Mesendoderm (in vitro differentiated cells): ENCODE measurements around the gene DIPK1C.
"Not testable (repeated sequence)": the region's sequence is repeated elsewhere in the genome, so short reads cannot be mapped to it uniquely, and the experiment has no call there.

Experiments
- DNase-seq: peaks from one replicate; pipeline ENCODE4 v3.0.0; 2013
- H2AK5ac ChIP-seq: 2 replicates; pipeline ENCODE4 v1.6.1; 2013; ENCODE audit warnings: low read length, inconsistent platforms
- H2BK120ac ChIP-seq: 2 replicates; pipeline ENCODE4 v1.6.1; 2013; ENCODE audit warnings: low read depth, mild to moderate bottlenecking, low read length, moderate library complexity, mixed read lengths
- H2BK15ac ChIP-seq: replicated peaks from 2 replicates; pipeline ENCODE4 v1.6.1; 2013; ENCODE audit warnings: low read depth, mild to moderate bottlenecking, moderate library complexity
- H2BK5ac ChIP-seq: 2 replicates; pipeline ENCODE4 v1.6.1; 2013; ENCODE audit warnings: low read length, inconsistent platforms
- H3K18ac ChIP-seq: 2 replicates; pipeline ENCODE4 v1.6.1; 2013; ENCODE audit warnings: mild to moderate bottlenecking, low read length, mixed read lengths
- H3K23ac ChIP-seq: one replicate; pipeline ENCODE4 v1.6.1; 2013; ENCODE audit warnings: low read length
- H3K27ac ChIP-seq: 2 replicates; pipeline ENCODE4 v1.5.1; 2013; ENCODE audit warnings: low read depth, mild to moderate bottlenecking, inconsistent platforms, low read length, moderate library complexity
- H3K27me3 ChIP-seq: 2 replicates; pipeline ENCODE4 v1.6.1; 2013; ENCODE audit warnings: low read length, control low read depth, mild to moderate bottlenecking, inconsistent platforms; ENCODE audit not compliant: insufficient read depth, poor library complexity
- H3K36me3 ChIP-seq: 2 replicates; pipeline ENCODE4 v1.6.1; 2013; ENCODE audit warnings: low read length, inconsistent platforms; ENCODE audit not compliant: control insufficient read depth, insufficient read depth
- H3K4ac ChIP-seq: one replicate; pipeline ENCODE4 v1.6.1; 2013; ENCODE audit warnings: low read depth, mild to moderate bottlenecking, low read length, moderate library complexity
- H3K4me1 ChIP-seq: 2 replicates; pipeline ENCODE4 v1.6.1; 2013; ENCODE audit warnings: low read depth, low read length, inconsistent platforms; ENCODE audit not compliant: control insufficient read depth
- H3K4me2 ChIP-seq: 2 replicates; pipeline ENCODE4 v1.6.1; 2013; ENCODE audit warnings: low read length
- H3K4me3 ChIP-seq: 2 replicates; pipeline ENCODE4 v1.5.1; 2013; ENCODE audit warnings: mild to moderate bottlenecking, low read length
- H3K56ac ChIP-seq: one replicate; pipeline ENCODE4 v1.6.1; 2013; ENCODE audit warnings: low read length
- H3K79me1 ChIP-seq: 2 replicates; pipeline ENCODE4 v1.6.1; 2013; ENCODE audit warnings: low read length, inconsistent platforms
- H3K79me2 ChIP-seq: 2 replicates; pipeline ENCODE4 v1.6.1; 2013; ENCODE audit warnings: mild to moderate bottlenecking, low read length; ENCODE audit not compliant: control insufficient read depth, insufficient read depth
- H3K9ac ChIP-seq: 2 replicates; pipeline ENCODE4 v1.6.1; 2013; ENCODE audit warnings: low read length, inconsistent platforms
- H4K5ac ChIP-seq: one replicate; pipeline ENCODE4 v1.6.1; 2013; ENCODE audit warnings: low read length
- H4K8ac ChIP-seq: one replicate; pipeline ENCODE4 v1.6.1; 2013; ENCODE audit warnings: low read depth, mild to moderate bottlenecking, control low read depth, low read length, moderate library complexity
- WGBS: extraction: QIAGEN DNeasy Blood & Tissue Kit; methylation state at CpG from one replicate; pipeline ENCODE4 v1.1.7; 2013; ENCODE audit warnings: low lambda C conversion rate, missing lambda C conversion rate; ENCODE audit not compliant: insufficient coverage; ENCODE audit errors: extremely low coverage; 5-methylcytosine and 5-hydroxymethylcytosine counted together

The DIPK1C gene

DNA sequence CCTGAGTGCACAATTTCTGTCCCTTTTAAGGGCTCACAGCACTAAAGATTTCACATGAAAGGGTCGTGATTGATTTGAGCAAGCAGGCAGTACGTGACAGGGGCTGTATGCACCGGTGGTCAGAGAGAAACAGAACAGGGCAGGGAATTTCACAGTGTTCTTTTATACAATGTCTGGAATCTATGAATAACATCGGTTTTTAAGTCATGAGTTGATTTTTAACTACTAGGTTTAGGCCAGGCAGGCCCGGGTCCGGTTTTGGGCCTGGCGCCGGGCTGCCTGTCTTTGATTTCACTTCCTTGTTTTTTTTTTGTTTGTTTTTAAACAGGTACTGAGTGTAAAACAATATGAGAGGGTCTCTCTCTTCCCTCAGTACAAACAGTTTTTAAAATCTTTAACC is 43.7 kb upstream of the DIPK1C start:
- H2BK5ac ChIP-seq, H3K4ac ChIP-seq, H2AK5ac ChIP-seq, H4K5ac ChIP-seq, H3K18ac ChIP-seq, H3K23ac ChIP-seq, H2BK15ac ChIP-seq, H3K36me3 ChIP-seq, H3K4me3 ChIP-seq, H2BK120ac ChIP-seq, H3K4me2 ChIP-seq, H3K27ac ChIP-seq, DNase-seq, H3K4me1 ChIP-seq, H3K9ac ChIP-seq, H4K8ac ChIP-seq, H3K27me3 ChIP-seq: not testable (repeated sequence)
- peaks cover 31% of the 10 kb centered on the region for H3K79me2 ChIP-seq
- peaks cover 16% of the 10 kb centered on the region for H3K79me1 ChIP-seq
- WGBS = no CpG with 5 or more reads among the region's 8 CpGs
- peak overlapping the region; percentile 36 for H3K56ac ChIP-seq

DNA sequence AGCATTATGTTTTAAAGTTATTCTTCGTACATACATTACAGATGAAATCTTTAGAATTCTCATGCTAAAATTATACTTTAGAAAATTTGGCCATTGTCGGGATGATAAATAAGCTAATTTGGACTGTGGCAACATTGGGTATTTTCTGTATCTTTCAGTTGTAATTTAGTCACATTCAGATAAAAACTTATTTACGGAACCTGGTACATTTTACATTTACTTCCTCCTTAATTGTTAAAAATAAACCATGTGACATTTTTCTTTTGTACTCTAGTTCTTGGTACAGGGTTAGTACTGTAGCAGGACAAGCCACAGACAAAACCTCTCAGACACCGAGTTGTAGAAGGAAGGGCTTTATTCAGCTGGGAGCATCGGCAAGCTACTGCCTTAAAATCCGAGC is 43.3 kb upstream of the DIPK1C start:
- no peak overlapping the region for H3K27ac ChIP-seq
- H3K18ac ChIP-seq = no peak overlapping the region
- H3K9ac ChIP-seq = no peak overlapping the region
- no peak overlapping the region for H2BK15ac ChIP-seq
- H3K27me3 ChIP-seq = no peaks in the 10 kb centered on the region
- no peak overlapping the region for H3K4me3 ChIP-seq
- H3K79me2 ChIP-seq = peaks cover 31% of the 10 kb centered on the region
- H2BK120ac ChIP-seq = no peak overlapping the region
- no peak overlapping the region for H4K5ac ChIP-seq
- peaks cover 16% of the 10 kb centered on the region for H3K79me1 ChIP-seq
- WGBS = no CpG with 5 or more reads among the region's 6 CpGs
- no peak overlapping the region for H3K23ac ChIP-seq
- H2AK5ac ChIP-seq = no peak overlapping the region
- no peak for DNase-seq
- H3K4ac ChIP-seq = no peak overlapping the region
- peaks cover 5% of the 10 kb centered on the region for H3K4me1 ChIP-seq
- no peak overlapping the region for H3K56ac ChIP-seq
- peaks cover 7% of the 10 kb centered on the region for H3K36me3 ChIP-seq
- H4K8ac ChIP-seq = no peak overlapping the region
- no peak overlapping the region for H3K4me2 ChIP-seq
- H2BK5ac ChIP-seq = no peak overlapping the region

DNA sequence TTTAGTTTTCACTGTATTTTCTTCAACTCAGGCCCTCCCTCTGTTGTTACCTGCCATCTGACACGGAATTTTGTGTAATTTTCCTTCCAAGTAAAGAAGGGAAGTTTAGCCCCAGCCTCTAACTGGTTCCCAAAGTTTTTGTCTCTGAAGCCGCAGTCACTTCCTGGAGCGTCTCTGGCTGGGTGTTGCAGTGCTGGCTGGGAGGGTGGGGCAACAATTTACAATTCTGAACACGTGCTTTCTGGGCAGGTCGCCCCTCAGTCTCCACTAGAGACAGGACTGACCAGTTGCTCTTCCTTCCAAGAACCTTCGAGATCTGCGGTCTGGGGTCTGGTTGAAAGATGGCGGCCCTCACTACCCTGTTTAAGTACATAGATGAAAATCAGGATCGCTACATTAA is 42.5 kb upstream of the DIPK1C start:
- H4K5ac ChIP-seq = no peak overlapping the region
- no peak overlapping the region for H2AK5ac ChIP-seq
- no peak overlapping the region for H3K27ac ChIP-seq
- H3K4me1 ChIP-seq = peaks cover 5% of the 10 kb centered on the region
- no peak overlapping the region for H2BK120ac ChIP-seq
- peaks cover 5% of the 10 kb centered on the region for H3K36me3 ChIP-seq
- peaks cover 30% of the 10 kb centered on the region for H3K79me2 ChIP-seq
- WGBS = no CpG with 5 or more reads among the region's 9 CpGs
- H4K8ac ChIP-seq = no peak overlapping the region
- H3K27me3 ChIP-seq = no peaks in the 10 kb centered on the region
- H3K4me3 ChIP-seq = no peak overlapping the region
- peak; percentile 57 for DNase-seq
- no peak overlapping the region for H2BK5ac ChIP-seq
- no peak overlapping the region for H3K18ac ChIP-seq
- H2BK15ac ChIP-seq = no peak overlapping the region
- peaks cover 14% of the 10 kb centered on the region for H3K79me1 ChIP-seq
- no peak overlapping the region for H3K4ac ChIP-seq
- H3K9ac ChIP-seq = no peak overlapping the region
- H3K23ac ChIP-seq = no peak overlapping the region
- H3K4me2 ChIP-seq = no peak overlapping the region
- no peak overlapping the region for H3K56ac ChIP-seq

DNA sequence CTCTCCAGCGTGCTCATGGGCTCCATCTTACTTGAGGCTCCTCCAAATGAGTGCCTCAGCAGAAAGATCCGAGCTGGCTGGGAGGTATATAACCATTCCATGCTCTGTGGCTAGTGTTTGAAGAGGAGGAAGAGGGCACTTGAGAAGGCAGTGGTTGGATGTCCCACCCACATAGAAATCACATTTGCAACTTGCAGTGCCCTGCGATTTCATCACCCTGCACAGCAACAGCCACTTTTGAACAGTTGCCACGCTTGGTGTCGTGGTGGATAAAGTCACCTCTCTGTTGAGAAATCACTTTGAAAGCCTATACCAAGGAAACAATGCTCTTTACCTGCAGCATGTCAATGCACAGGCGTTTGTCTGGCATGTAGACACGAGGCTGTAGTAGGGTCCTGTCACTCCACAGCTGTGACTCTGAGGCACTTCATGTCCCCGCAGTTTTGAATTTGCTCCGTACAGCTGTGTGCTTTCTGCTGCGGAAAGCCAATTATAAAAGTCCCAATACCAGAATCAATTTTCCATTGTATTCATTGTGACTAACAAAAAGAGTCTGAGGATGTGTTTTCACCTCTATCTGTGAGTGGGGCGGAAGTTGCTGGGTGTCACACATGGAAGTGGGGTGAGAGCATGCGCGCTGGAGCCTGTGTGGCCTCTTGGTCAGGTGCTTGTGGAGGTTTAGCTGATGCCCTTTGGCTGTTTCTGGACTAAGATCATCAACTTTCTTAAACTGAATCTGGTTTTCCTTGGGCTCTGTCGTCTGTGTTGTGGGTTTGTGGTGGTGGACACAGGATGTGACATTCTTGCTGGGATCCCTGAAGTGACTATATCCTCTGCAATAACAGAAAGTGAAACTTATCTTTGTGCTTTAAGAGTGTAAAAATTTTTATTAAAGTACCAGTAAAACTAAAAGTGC is 41.9 kb upstream of the DIPK1C start:
- H3K27me3 ChIP-seq = no peaks in the 10 kb centered on the region
- no peak overlapping the region for H3K18ac ChIP-seq
- no CpG with 5 or more reads among the region's 14 CpGs for WGBS

DNA sequence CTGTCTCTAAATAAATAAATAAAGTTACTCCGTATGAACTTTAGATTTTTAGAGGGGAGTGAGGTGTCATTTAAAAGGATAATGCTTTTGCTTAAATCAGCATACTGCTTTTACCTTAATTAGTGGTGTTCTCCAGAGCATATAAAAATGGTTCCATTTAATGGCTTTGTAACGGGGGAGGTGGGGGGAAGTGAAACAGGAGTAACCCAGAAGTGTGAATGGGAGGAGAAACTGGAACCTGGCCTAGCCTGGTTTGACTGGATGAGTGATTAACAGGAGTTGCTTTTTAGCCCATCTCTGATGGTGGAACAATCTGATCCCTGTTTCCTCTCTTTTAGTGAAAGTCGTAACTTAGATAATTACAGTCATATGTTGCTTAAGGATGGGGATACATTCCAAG is 40.7 kb upstream of the DIPK1C start:
- no peak overlapping the region for H4K5ac ChIP-seq
- WGBS = no CpG with 5 or more reads among the region's 3 CpGs
- H2AK5ac ChIP-seq = no peak overlapping the region
- H3K4me1 ChIP-seq = peaks cover 5% of the 10 kb centered on the region
- no peak for DNase-seq
- no peak overlapping the region for H2BK15ac ChIP-seq
- no peaks in the 10 kb centered on the region for H3K27me3 ChIP-seq
- H3K36me3 ChIP-seq = peaks cover 2% of the 10 kb centered on the region
- no peak overlapping the region for H3K4ac ChIP-seq
- no peak overlapping the region for H3K4me2 ChIP-seq
- H4K8ac ChIP-seq = no peak overlapping the region
- H3K79me2 ChIP-seq = peaks cover 30% of the 10 kb centered on the region
- peaks cover 12% of the 10 kb centered on the region for H3K79me1 ChIP-seq
- no peak overlapping the region for H3K4me3 ChIP-seq
- no peak overlapping the region for H2BK5ac ChIP-seq
- H3K9ac ChIP-seq = no peak overlapping the region
- H3K56ac ChIP-seq = no peak overlapping the region
- no peak overlapping the region for H3K23ac ChIP-seq
- no peak overlapping the region for H3K18ac ChIP-seq
- H3K27ac ChIP-seq = no peak overlapping the region
- H2BK120ac ChIP-seq = no peak overlapping the region

More for the DNA sequence above, 41.9 kb upstream of the DIPK1C start:
- Histone ChIP-seq H2BK5ac (no peak overlapping the region), H2BK15ac (no peak overlapping the region), H3K4ac (no peak overlapping the region), H4K8ac (no peak overlapping the region), H2AK5ac (no peak overlapping the region), H3K79me2 (peaks cover 30% of the 10 kb centered on the region), H2BK120ac (no peak overlapping the region), H4K5ac (no peak overlapping the region), H3K4me2 (no peak overlapping the region), H3K23ac (no peak overlapping the region), H3K56ac (no peak overlapping the region), H3K79me1 (peaks cover 14% of the 10 kb centered on the region), H3K27ac (no peak overlapping the region), H3K4me3 (no peak overlapping the region), H3K9ac (peak overlapping the region; percentile 3), H3K36me3 (peaks cover 2% of the 10 kb centered on the region), H3K4me1 (peaks cover 5% of the 10 kb centered on the region)
- no peak for DNase-seq
